NCI-H2029 treated with DMSO at 0.1 percent for 48 hours (cell line): ENCODE results near the gene PTPN2.
A peak's percentile ranks its signal among the peaks of the same experiment; 100 is the strongest.
"Not testable (repeated sequence)": the region's sequence is repeated elsewhere in the genome, so short reads cannot be mapped to it uniquely, and the experiment has no call there.

Experiments
- DNase-seq: peaks from one replicate; lab custom pipeline; 2025; lab: John Stamatoyannopoulos, UW

The PTPN2 gene

GRCh38 chr18:12883684-12884405, at the start of gene PTPN2:
PTPN2 (minus strand) TSS chr18:12884237; CDS start chr18:12884141, 96 bp downstream.
- DNase-seq: peak; percentile 40

- DNase-seq: no peak
Observed at GRCh38 chr18:12933327-12933726, 49.3 kb upstream of the PTPN2 start.

- no peak for DNase-seq
Observed at GRCh38 chr18:12930908-12931307, 46.9 kb upstream of the PTPN2 start.

GRCh38 chr18:12930376-12930775, 46.3 kb upstream of the PTPN2 start:
- DNase-seq: no peak

GRCh38 chr18:12929477-12930083, 45.5 kb upstream of the PTPN2 start:
- no peak for DNase-seq

GRCh38 chr18:12928641-12929040, 44.6 kb upstream of the PTPN2 start:
- no peak for DNase-seq

- no peak for DNase-seq
Observed at GRCh38 chr18:12928206-12928605, 44.2 kb upstream of the PTPN2 start.

GRCh38 chr18:12924616-12925015, 40.6 kb upstream of the PTPN2 start:
- no peak for DNase-seq

GRCh38 chr18:12922266-12922665, 38.2 kb upstream of the PTPN2 start:
- DNase-seq: no peak

GRCh38 chr18:12921178-12921577, 37.1 kb upstream of the PTPN2 start:
- DNase-seq: no peak

GRCh38 chr18:12911929-12912703, 28.1 kb upstream of the PTPN2 start:
- no peak for DNase-seq

- no peak for DNase-seq
Observed at GRCh38 chr18:12911025-12911928, 27.2 kb upstream of the PTPN2 start.

- no peak for DNase-seq
Observed at GRCh38 chr18:12908706-12909105, 24.7 kb upstream of the PTPN2 start.

- no peak for DNase-seq
Observed at GRCh38 chr18:12907258-12907925, 23.4 kb upstream of the PTPN2 start.

- DNase-seq: no peak
Observed at GRCh38 chr18:12906773-12907172, 22.7 kb upstream of the PTPN2 start.

GRCh38 chr18:12906119-12906518, 22.1 kb upstream of the PTPN2 start:
- no peak for DNase-seq

- DNase-seq: no peak
Observed at GRCh38 chr18:12904012-12904516, 20.0 kb upstream of the PTPN2 start.

GRCh38 chr18:12901208-12901607, 17.2 kb upstream of the PTPN2 start:
- DNase-seq: not testable (repeated sequence)

- DNase-seq: not testable (repeated sequence)
Observed at GRCh38 chr18:12896784-12897333, 12.8 kb upstream of the PTPN2 start.

- no peak for DNase-seq
Observed at GRCh38 chr18:12895626-12896025, 11.6 kb upstream of the PTPN2 start.

GRCh38 chr18:12895014-12895413, 11.0 kb upstream of the PTPN2 start:
- no peak for DNase-seq
